ENCODE data around the gene RASGRF2. TPM values are rescaled to one million over a fixed set of nuclear protein-coding genes. Genes with fewer than 3 reads are reported as not detected.

The RASGRF2 gene
- total and polyA plus RNA-seq, 10 donors, result 0.74 to 13.9 (median 8.8) TPM

DNA sequence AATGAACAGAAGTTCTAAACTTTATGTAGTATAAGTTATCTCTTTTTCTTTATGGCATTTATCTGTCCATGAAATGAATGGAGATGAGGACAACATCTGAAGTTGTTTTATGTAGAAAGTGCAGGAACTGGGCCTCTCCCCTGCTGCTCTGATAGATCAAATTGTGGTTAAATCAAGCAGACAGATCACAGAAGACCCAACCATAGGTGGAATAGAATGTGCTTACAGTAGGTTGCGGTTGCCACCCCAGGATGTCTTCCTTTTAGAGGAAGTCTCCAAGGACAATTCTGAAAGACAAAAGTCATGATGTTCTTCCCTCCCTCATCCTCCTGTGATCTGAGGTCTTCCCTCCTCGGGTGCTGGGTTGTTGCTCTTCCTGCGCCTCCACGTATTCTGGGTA lies 12.9 kb downstream of the RASGRF2 start:
- TF ChIP-seq POLR2A (IDR thresholded peaks at IDR 0.05) (no peak), POLR2AphosphoS5 (IDR thresholded peaks at IDR 0.05) (no peak)
- TF ChIP-seq, protein P1, sequence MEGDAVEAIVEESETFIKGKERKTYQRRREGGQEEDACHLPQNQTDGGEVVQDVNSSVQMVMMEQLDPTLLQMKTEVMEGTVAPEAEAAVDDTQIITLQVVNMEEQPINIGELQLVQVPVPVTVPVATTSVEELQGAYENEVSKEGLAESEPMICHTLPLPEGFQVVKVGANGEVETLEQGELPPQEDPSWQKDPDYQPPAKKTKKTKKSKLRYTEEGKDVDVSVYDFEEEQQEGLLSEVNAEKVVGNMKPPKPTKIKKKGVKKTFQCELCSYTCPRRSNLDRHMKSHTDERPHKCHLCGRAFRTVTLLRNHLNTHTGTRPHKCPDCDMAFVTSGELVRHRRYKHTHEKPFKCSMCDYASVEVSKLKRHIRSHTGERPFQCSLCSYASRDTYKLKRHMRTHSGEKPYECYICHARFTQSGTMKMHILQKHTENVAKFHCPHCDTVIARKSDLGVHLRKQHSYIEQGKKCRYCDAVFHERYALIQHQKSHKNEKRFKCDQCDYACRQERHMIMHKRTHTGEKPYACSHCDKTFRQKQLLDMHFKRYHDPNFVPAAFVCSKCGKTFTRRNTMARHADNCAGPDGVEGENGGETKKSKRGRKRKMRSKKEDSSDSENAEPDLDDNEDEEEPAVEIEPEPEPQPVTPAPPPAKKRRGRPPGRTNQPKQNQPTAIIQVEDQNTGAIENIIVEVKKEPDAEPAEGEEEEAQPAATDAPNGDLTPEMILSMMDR (IDR thresholded peaks at IDR 0.05 in 8 of 11, conservative IDR thresholded peaks at IDR 0.05 in 3 of 11), result no peak
- intact Hi-C loops (cut with DNase I; ENCODE audit: low total_unique reads), result no loop called here
- 77 to 89% (median 81%) methylated on average over 4 of the region's 4 CpGs for WGBS, 5 donors
- no peak for DNase-seq
- Histone ChIP-seq H3K27ac (no peak overlapping the region), H3K4me1 (no peaks in the 10 kb centered on the region), H3K4me3 (no peak overlapping the region), H3K9me3 (no peaks in the 10 kb centered on the region), H3K36me3 (no peaks in the 10 kb centered on the region), H3K27me3 (replicated peaks in 1 of 7) (no peaks in the 10 kb centered on the region)

DNA sequence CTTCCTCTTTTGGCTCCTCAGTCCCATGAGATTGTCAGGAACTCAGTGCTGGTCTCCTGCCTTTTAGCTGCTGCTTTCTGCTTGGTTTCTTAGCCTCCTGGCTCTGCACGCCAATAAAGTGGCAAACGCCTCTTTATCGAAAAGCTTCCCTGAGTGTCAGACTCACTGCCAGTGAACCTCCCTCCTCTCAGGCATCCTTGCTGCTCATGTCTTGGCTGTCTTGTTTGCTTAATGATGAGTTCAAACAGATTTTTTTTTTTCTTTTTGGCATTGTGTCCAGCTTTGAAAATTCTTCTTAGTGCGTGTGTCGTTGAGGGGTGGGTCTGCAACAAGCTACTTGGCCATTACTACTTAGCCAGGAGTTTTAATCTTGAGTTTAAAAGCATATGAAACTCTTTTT lies 14.9 kb downstream of the RASGRF2 start:
- Histone ChIP-seq H3K36me3 (no peaks in the 10 kb centered on the region), H3K27ac (no peak overlapping the region), H3K4me1 (no peaks in the 10 kb centered on the region), H3K4me3 (no peak overlapping the region), H3K9me3 (no peaks in the 10 kb centered on the region), H3K27me3 (replicated peaks in 1 of 7) (no peaks in the 10 kb centered on the region)
- DNase-seq, result no peak
- 66 to 95% (median 84%) methylated on average over 5 of the region's 5 CpGs for WGBS, 5 donors
- TF ChIP-seq POLR2A (IDR thresholded peaks at IDR 0.05), result no peak
- TF ChIP-seq, protein P1 (IDR thresholded peaks at IDR 0.05 in 8 of 11, conservative IDR thresholded peaks at IDR 0.05 in 3 of 11), result no peak
- no peak for TF ChIP-seq POLR2AphosphoS5 (IDR thresholded peaks at IDR 0.05)
- intact Hi-C loops (cut with DNase I; ENCODE audit: low total_unique reads), result no loop called here

DNA sequence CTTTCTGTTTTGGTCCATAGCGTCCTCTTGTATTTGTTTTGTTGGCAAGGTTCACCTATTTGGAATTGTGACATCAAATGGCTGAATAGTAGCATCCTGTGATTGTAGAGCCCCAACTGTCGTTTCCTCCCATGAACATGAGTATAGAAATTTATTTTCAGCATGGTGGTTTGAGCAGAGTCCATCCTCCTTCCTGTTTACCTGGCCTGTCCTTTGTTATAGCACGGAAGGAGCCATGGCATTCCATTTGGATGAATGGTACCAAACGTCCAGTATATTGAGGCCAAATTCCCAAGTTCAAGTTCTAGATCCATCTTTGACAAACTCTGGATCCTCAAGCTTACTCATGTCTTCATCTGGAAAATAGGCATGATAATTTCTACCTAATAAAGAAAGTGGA lies 16.8 kb downstream of the RASGRF2 start:
- Histone ChIP-seq H3K4me1 (no peaks in the 10 kb centered on the region), H3K27ac (no peak overlapping the region), H3K9me3 (no peaks in the 10 kb centered on the region), H3K36me3 (no peaks in the 10 kb centered on the region), H3K27me3 (replicated peaks in 1 of 7) (no peaks in the 10 kb centered on the region), H3K4me3 (no peak overlapping the region)
- no peak for DNase-seq
- no peak for TF ChIP-seq POLR2A (IDR thresholded peaks at IDR 0.05)
- TF ChIP-seq, protein P1 (IDR thresholded peaks at IDR 0.05 in 8 of 11, conservative IDR thresholded peaks at IDR 0.05 in 3 of 11), result no peak
- TF ChIP-seq POLR2AphosphoS5 (IDR thresholded peaks at IDR 0.05), result no peak
- WGBS, 5 donors, result 77 to 89% (median 80%) methylated on average over 4 of the region's 4 CpGs
- intact Hi-C loops (cut with DNase I; ENCODE audit: low total_unique reads), result no loop called here

DNA sequence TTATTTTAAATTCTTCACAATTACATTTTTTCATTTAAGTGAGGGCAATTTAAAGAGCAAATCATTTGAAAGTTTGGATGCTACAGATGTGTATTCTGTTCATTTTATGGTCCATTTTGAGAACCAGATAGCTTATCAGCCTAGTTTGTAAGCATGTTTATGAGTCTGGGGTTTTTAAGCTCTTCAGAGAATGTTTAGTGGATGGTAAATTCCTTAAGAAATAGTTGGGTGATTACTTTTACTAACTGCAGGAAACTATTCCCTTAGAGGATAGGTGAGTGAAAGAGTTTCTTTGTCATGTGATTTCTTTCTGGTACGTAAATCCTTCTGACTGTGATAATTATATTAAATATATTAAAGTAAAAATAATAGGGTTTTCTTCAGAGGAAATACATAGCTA lies 17.6 kb downstream of the RASGRF2 start:
- Histone ChIP-seq H3K4me1 (no peaks in the 10 kb centered on the region), H3K36me3 (no peaks in the 10 kb centered on the region), H3K4me3 (no peak overlapping the region), H3K27me3 (replicated peaks in 1 of 7) (no peaks in the 10 kb centered on the region), H3K9me3 (no peaks in the 10 kb centered on the region), H3K27ac (no peak overlapping the region)
- no peak for TF ChIP-seq POLR2A (IDR thresholded peaks at IDR 0.05)
- no peak for TF ChIP-seq POLR2AphosphoS5 (IDR thresholded peaks at IDR 0.05)
- TF ChIP-seq, protein P1 (IDR thresholded peaks at IDR 0.05 in 8 of 11, conservative IDR thresholded peaks at IDR 0.05 in 3 of 11), result no peak
- intact Hi-C loops (cut with DNase I; ENCODE audit: low total_unique reads), result no loop called here
- DNase-seq, result no peak
- 94 to 96% (median 95%) methylated on average over 1 of the region's 1 CpG for WGBS, 5 donors

All from spleen (tissue), 11 donors.